NCI-H1436 (cell line): ENCODE measurements around the gene UBL4A.

Experiments
- DNase-seq: peaks from one replicate; lab custom pipeline; 2025; lab: John Stamatoyannopoulos, UW

The UBL4A gene

DNA sequence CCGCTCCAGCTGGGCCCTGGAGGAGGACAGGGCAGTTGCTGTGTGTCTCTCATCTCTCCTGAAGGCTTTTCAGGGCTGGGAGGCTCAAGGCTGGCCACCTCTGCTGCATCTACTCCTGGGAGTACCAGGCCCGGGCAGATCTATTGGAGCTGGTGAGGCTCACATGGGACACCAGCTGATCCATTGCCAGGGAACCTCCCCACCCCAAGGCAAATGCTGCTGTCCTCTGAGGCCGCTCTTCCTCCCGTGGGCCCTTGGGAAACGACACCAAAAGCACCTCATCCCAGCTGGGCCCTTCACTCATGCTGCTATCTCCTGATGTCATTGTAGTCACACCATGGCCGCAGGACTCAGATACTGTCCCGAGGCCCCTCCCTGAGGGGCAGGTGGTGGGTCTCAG, 3.6 kb downstream of the UBL4A start:
- no peak for DNase-seq

DNA sequence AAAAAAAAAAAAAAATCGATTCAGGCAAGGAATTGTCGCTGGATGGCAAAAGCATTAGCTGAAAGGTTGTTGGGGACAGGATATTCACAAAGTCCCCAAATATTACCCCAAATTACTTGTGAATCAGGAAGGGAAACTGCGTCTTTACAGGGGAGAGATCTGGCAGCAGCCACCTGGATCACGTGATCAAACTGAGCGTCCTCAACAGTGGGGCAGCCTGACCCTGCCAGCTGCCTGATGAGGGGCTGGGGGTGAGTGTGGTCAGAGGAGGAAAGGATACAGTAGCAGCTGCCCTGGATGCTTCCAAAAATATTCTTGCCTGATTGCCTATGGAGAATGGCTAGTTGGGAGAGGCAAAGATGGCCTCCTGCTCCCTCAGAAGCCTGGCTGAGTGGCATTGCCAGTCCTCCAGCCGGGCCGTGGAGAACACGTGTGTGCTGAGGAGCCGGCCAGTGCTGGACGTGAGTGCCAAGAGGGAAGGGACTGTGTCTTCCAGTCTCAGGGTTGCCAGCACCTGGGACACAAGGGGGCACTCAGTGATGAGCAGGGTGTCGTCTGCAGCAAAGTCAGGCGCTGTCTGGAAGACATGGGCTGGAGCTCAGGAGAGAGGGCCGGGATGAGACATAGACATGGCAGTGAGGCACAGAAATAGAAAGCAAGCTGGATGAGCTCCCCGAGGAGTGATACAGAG, 4.4 kb downstream of the UBL4A start:
- DNase-seq: no peak

DNA sequence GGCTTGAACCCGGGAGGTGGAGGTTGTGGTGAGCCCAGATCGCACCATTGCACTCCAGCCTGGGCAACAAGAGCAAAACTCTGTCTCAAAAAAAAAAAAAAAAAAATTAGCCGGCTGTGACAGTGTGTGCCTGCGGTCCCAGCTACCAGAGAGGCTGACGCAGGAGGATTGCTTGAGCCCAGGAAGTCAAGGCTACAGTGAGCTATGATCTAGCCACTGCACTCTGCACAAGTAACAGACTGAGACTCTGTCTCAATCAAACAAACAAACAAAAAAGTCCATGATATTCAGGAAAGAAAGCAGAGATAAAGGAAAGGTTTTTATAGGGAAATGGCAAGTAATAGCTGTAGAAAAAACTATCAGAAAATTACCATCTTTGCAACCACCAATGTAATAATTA, 5.2 kb downstream of the UBL4A start:
- no peak for DNase-seq

DNA sequence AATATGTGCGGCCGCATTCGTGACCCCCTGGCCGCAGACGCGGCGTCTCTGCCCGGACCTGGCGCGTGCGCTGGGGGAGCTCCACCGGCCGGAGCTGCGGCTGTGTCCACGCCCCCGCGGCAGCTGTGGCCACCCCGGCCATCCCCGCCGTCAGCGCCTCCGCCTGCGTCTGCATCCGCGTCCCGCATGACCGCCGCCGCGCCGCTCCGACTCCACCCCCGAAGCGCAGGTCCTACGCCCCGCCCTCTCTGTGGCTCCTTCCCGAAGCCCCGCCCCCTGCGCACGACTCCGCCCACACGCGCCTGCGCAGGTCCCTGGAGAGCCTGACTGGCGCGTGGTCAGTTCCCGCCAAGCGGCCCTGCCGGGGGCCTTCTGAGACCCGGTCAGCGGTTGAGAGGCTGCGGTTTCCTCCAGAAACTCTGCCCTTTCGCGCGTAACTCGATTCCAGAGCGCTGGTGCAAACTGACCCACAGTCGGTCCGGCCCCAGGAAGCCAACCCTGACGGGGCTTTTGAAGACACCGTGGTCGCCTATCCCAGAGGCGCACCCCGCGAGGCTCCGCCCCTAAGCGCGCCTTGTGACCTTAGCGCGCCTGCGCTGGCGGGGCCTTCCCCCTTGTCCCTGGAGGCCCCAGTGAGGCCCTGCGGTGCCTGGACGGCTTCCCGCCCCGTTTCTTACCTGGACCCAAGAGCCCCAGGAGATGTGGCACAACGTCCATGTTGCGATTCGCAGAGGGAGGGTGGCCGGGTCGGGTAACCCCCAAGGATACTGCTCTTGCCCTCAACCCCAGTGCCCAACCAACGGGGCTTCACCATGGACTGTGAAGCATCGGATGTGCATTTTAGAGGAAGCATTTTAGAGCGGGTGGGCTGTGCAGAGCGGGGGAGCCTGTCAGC, 7.4 kb downstream of the UBL4A start, which contains the start of gene LAGE3:
Gene LAGE3 (minus strand): TSS at position 554 of the 895 bp plus-strand sequence. CDS start 366 bp downstream, at position 188.
- DNase-seq: peak; percentile 93

GRCh38 chrX:154477891-154478477, 8.4 kb downstream of the UBL4A start:
- no peak for DNase-seq

DNA sequence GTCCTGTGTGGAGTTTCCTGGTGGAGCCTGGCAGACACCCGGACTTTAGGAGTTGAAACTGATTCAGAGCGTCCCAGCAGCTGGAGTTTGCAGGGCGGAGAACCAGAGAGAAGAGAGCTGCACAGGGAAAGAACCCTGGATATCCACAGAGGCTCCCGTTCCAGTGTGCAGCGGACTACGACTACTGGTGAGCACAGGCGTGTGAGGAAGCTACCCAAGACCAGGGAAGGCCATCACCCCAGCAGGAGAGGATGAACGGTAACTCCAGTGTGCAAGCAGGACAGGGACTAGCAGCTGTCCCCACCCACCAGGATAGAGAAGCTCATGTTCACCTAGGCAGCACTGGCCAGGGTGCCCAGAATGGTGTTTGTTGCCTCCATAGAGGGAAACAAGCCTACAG, 9.6 kb downstream of the UBL4A start:
- DNase-seq: no peak

- DNase-seq: no peak
Measured at GRCh38 chrX:154473683-154474082, 12.7 kb downstream of the UBL4A start.

DNA sequence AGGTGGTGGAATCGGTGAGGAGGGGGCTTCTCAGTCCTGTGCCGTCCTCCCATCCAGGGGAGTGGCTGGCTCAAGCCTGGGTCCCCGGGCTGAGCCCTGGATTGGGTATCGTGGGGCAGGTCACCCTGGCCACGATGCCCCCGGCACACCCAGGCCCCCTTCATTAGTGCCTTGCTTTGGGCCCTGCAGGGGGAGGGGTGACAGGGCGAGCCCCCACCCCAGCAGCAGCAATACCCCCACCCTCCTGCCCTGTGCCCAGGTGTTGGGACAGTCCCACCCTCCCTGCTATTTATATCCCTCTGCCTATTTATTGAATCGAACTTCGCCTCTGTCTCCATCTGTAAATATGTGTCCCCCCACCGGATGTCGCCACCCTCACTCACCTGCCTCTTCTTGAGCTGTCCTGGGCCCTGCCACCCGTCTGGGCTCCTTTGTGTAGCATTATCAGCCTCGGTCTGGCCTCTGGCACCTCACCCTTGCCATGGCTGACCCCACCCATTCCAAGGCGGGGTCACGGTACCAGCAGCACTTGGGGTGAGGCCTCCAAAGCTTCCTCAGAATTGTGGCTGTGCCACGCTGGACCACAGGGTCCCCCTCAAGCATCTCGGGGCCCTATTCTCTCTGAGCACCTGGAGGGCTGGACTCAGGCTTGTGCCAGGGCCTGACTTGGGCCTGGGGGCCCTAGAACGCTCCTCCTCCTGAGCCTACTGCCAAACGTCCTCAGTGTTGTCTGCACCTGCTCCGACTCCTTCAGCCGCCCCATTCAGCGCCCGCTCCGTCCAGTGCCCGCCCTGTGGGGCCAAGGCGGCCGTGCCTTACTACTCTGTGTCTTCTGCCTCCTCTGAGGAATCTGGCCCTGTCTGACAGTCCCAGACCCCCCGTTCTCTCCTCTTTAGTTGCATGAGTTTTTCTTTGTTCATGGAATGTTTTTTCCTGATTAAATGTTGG, 13.5 kb downstream of the UBL4A start:
- no peak for DNase-seq

GRCh38 chrX:154471839-154472684, 14.4 kb downstream of the UBL4A start:
- no peak for DNase-seq

DNA sequence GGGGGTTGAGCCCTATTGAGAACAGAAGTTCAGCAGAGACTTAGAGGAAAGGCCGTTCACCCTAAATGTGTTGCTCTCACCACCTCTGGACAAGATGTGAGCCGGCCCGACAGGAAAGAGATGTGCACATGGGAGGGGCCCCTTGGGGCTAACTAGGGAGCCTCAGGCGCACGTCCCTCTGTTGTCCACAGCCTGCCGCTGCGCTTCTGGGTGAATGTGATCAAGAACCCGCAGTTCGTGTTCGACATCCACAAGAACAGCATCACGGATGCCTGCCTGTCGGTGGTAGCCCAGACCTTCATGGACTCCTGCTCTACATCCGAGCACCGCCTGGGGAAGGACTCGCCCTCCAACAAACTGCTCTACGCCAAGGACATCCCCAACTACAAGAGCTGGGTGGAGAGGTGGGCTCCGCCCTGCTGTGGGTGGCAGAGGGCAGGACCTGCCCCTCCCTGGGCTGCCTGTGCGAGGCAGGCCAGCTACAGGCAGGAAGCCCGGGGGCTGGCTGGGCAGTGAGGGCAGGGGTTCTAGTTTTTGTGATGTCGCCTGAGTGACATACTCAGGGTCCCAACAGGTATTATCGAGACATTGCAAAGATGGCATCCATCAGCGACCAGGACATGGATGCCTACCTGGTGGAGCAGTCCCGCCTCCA, 15.4 kb downstream of the UBL4A start:
- no peak for DNase-seq

GRCh38 chrX:154470434-154470833, 16.0 kb downstream of the UBL4A start:
- DNase-seq: no peak

- no peak for DNase-seq
Measured at GRCh38 chrX:154469880-154470279, 16.5 kb downstream of the UBL4A start.

DNA sequence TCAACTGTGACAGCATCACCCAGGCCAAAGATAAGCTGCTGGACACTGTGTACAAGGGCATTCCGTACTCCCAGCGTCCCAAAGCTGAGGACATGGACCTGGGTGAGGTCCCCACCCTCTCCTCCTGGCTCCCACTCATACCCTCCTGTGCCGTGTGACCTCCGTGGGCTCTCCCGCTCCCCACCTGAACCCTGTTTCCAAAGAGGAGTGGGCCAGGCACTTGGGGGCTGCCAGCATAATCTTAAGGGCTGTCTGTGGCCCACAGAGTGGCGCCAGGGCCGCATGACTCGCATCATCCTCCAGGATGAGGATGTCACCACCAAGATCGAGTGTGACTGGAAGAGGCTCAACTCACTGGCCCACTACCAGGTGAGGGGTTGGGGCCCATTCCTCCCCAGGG, 17.3 kb downstream of the UBL4A start:
- no peak for DNase-seq

DNA sequence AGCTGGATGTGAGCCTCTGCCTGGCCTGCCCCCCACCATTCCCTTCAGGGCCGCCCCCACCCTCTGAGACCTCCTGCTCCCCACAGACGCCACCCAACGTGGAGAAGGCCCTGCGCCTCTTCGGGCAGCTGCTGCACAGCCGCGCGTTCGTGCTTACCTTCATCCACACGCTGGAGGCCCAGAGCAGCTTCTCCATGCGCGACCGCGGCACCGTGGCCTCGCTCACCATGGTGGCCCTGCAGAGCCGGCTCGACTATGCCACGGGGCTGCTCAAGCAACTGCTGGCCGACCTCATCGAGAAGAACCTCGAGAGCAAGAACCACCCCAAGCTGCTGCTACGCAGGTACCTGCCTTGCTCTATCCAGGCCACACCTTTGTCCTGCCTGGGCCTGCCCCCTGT, 18.2 kb downstream of the UBL4A start:
- DNase-seq: no peak

DNA sequence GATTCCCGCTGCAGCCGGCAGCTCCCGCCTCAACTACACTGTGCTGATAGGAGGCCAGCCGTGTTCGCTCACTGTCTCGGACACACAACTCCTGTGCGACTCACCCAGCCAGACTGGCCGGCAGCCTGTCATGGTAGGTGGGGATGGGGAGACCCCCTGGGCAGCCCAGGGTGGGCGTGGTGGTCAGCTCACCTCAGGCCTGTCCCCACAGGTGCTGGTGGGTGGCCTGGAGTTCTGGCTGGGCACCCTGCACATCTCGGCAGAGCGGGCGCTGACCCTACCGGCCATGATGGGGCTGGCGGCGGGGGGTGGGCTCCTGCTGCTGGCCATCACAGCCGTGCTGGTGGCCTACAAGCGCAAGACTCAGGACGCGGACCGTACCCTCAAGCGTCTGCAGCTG, 18.9 kb downstream of the UBL4A start:
- DNase-seq: no peak

DNA sequence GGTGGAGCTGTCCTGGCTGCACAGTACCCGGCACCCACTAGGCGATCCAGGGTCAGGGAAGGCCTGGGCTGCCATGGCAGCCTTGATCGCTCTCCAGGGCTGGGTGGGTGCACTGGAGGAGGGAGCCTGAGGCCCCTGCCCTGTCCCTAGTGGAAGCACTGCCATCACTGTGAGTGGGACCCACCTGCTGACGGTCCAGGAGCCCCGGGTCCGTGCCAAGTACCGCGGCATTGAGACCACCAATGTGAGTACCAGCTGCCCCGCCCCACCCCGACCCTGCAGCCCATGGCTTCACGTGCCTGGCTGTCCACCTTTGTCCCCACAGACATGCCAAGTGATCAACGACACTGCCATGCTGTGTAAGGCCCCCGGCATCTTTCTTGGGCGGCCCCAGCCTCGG, 19.5 kb downstream of the UBL4A start:
- no peak for DNase-seq

DNA sequence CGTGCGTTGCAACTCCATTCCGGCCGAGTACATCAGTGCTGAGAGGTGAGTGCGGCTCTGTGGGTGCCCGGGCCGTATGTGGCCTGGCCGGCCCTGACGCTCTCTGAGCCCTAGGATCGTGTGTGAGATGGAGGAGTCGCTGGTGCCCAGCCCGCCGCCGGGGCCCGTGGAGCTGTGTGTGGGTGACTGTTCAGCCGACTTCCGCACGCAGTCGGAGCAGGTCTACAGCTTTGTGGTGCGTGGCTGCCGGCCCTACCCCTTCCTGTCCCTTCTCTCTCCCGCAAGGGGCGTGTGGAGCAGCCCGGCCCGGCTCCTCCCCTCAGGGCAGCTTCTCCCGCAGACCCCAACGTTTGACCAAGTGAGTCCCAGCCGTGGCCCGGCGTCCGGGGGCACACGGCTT, 20.4 kb downstream of the UBL4A start:
- DNase-seq: no peak

DNA sequence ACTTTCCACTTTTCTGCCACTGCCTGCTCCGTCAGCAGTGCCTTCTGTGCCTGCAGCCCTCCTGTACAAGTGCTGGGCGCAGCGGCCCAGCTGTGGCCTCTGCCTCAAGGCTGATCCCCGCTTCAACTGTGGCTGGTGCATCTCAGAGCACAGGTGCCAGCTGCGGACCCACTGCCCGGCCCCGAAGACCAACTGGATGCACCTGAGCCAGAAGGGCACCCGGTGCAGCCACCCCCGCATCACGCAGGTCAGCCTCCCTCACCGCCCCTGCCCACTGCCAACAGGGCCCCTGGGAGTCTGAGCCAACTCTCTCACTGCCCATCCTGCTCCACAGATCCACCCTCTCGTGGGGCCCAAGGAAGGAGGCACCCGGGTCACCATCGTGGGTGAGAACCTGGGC, 20.8 kb downstream of the UBL4A start:
- no peak for DNase-seq

GRCh38 chrX:154464806-154465365, 21.5 kb downstream of the UBL4A start:
- no peak for DNase-seq

DNA sequence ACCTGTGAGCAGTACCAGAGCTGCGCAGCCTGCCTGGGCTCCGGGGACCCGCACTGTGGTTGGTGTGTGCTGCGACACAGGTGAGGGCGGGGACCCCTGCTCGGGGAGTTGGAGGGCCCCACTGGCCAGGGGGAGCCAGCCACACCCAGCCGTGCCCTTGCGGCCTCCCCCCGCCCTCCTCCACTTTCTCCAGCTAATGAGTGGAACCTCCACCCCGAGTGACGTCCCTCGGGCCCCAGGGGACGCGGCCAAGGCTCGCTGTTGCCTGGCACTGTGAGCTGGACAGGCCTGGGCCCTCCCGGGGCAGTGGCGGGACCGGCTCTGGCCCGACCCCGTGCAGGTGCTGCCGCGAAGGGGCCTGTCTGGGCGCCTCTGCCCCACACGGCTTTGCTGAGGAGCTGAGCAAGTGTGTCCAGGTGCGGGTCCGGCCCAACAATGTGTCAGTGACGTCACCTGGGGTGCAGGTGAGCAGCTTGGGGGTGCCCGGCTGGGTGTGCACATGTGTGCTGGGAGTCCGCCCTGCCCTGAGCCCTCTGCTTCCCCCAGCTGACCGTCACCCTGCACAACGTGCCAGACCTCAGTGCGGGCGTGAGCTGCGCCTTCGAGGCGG, 22.7 kb downstream of the UBL4A start:
- no peak for DNase-seq
